ENCODE results near the gene SMARCA4. TPM values are rescaled to one million over a fixed set of nuclear protein-coding genes. Genes with fewer than 3 reads are reported as not detected.

The SMARCA4 gene
- total and polyA plus RNA-seq, 7 donors: 22.5 to 73.9 (median 39.1) TPM

DNA sequence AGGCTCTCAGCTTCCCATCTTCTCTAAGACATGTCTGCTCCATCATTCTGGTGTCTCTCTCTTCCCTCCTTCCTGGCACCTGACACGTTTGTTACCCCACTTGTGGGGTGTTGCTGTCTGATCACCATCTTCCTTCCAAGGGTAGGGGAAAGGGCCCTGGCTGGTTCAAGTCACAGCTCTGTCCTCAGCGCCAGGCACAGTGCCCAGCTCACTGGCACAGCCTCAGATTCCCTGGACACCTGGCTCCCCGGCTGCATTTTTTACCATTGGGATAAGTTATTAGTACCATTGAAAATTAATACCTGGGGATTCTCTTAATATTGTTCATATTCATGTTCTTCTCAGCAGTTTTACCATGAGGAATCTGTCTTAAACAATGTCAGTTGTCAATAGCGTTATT, 77.7 kb downstream of the SMARCA4 start:
- no peak overlapping the region for H3K4me3 ChIP-seq
- intact Hi-C loops (cut with DNase I): loop anchor here (10.0 kb wide), 1 partner anchor 94 kb away; no protein-coding TSS in a partner anchor
- DNase-seq: no peak
- peaks cover 14 to 92% (median 36%) of the 10 kb centered on the region in 4 donors for H3K36me3 ChIP-seq
- TF ChIP-seq EP300 (IDR thresholded peaks at IDR 0.05) (no peak), POLR2A (IDR thresholded peaks at IDR 0.05) (no peak), POLR2AphosphoS5 (IDR thresholded peaks at IDR 0.05) (no peak)
- TF ChIP-seq, protein P1, sequence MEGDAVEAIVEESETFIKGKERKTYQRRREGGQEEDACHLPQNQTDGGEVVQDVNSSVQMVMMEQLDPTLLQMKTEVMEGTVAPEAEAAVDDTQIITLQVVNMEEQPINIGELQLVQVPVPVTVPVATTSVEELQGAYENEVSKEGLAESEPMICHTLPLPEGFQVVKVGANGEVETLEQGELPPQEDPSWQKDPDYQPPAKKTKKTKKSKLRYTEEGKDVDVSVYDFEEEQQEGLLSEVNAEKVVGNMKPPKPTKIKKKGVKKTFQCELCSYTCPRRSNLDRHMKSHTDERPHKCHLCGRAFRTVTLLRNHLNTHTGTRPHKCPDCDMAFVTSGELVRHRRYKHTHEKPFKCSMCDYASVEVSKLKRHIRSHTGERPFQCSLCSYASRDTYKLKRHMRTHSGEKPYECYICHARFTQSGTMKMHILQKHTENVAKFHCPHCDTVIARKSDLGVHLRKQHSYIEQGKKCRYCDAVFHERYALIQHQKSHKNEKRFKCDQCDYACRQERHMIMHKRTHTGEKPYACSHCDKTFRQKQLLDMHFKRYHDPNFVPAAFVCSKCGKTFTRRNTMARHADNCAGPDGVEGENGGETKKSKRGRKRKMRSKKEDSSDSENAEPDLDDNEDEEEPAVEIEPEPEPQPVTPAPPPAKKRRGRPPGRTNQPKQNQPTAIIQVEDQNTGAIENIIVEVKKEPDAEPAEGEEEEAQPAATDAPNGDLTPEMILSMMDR (IDR thresholded peaks at IDR 0.05): no peak
- H3K4me1 ChIP-seq: peaks cover 0 to 15% (median 9%) of the 10 kb centered on the region in 4 donors
- no peaks in the 10 kb centered on the region for H3K9me3 ChIP-seq
- no peak overlapping the region for H3K27ac ChIP-seq
- 91 to 92% methylated on average over 4 of the region's 4 CpGs for WGBS, 2 donors
- no peaks in the 10 kb centered on the region for H3K27me3 ChIP-seq

DNA sequence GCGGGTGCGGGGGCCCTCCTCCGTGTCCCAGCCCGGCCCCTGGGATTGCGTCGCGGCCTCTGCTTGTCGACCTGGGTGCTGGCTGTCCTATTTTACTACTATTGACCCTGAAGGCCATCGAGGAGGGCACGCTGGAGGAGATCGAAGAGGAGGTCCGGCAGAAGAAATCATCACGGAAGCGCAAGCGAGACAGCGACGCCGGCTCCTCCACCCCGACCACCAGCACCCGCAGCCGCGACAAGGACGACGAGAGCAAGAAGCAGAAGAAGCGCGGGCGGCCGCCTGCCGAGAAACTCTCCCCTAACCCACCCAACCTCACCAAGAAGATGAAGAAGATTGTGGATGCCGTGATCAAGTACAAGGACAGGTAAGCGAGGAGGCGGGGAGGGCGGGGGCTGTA, 80.4 kb downstream of the SMARCA4 start:
- no peak overlapping the region for H3K27ac ChIP-seq
- no peaks in the 10 kb centered on the region for H3K27me3 ChIP-seq
- H3K36me3 ChIP-seq: peaks cover 0 to 80% (median 19%) of the 10 kb centered on the region in 4 donors
- WGBS, 2 donors: 97 to 98% methylated on average over 33 of the region's 33 CpGs
- intact Hi-C loops (cut with DNase I): no loop called here
- TF ChIP-seq POLR2AphosphoS5 (IDR thresholded peaks at IDR 0.05): no peak
- no peak for TF ChIP-seq EP300 (IDR thresholded peaks at IDR 0.05)
- TF ChIP-seq POLR2A (IDR thresholded peaks at IDR 0.05): no peak
- TF ChIP-seq, protein P1 (IDR thresholded peaks at IDR 0.05): no peak
- no peak overlapping the region for H3K4me3 ChIP-seq
- no peak for DNase-seq
- H3K4me1 ChIP-seq: peaks cover 0 to 3% (median 2%) of the 10 kb centered on the region in 4 donors
- H3K9me3 ChIP-seq: no peaks in the 10 kb centered on the region

DNA sequence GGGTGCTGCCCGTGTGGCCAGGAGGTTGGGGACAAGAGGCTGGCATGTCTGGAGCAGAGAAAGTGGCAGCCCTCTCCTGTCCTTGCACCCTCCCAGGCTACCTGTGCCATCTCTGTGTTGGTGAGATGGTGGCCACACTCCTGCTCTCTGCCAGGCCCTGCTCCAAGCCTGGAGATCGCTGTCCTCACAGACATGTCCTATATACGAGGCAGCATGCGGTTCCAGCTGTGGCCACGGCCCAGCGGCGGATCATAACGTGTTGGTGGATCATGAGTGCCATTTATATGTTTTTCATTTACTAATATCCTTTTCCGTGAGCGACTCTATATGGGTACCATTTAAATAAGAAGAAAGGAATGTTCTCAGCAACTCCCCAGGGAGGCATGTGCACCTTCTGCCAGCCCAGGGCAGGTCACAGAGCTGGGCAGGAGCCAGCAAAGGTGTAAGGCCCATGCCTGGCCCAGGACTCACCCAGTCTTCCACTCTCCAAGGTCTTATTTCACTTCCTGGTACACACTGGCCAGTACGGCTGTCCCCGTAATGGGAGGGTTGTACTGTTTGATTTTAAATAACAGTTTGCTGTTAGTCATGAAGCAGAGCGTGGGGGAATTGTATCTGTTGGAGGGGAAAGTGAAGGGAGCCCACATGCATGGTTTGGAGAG, 81.3 kb downstream of the SMARCA4 start:
- no peak overlapping the region for H3K4me3 ChIP-seq
- intact Hi-C loops (cut with DNase I): no loop called here
- WGBS, 2 donors: 85 to 93% methylated on average over 13 of the region's 13 CpGs
- H3K9me3 ChIP-seq: no peaks in the 10 kb centered on the region
- H3K27me3 ChIP-seq: no peaks in the 10 kb centered on the region
- peaks cover 0 to 72% (median 19%) of the 10 kb centered on the region in 4 donors for H3K36me3 ChIP-seq
- H3K27ac ChIP-seq: no peak overlapping the region
- no peaks in the 10 kb centered on the region for H3K4me1 ChIP-seq
- DNase-seq: no peak
- no peak for TF ChIP-seq POLR2AphosphoS5 (IDR thresholded peaks at IDR 0.05)
- TF ChIP-seq, protein P1 (IDR thresholded peaks at IDR 0.05): no peak
- no peak for TF ChIP-seq POLR2A (IDR thresholded peaks at IDR 0.05)
- TF ChIP-seq EP300 (IDR thresholded peaks at IDR 0.05): no peak

DNA sequence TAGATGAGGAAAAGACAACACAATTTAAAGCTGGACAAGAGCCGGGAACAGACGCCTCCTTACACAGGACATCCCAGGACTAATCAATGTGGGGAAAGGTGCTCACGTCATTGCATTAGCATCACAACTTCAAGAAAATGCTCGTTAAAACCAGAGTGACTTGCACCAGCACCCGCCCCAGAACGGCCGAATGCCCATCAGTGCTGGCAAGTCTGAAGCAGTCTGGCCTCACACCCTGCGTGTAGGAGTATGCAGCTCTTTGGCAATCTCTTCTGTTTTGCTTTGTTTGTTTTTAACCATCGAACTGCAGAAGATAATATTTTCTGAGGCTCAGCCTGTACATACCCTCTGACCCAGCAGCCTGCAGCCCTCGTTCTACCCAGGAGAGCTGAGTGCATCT, 83.6 kb downstream of the SMARCA4 start:
- peaks cover 0 to 65% (median 19%) of the 10 kb centered on the region in 4 donors for H3K36me3 ChIP-seq
- TF ChIP-seq POLR2AphosphoS5 (IDR thresholded peaks at IDR 0.05) (no peak), EP300 (IDR thresholded peaks at IDR 0.05) (no peak), POLR2A (IDR thresholded peaks at IDR 0.05) (no peak)
- TF ChIP-seq, protein P1 (IDR thresholded peaks at IDR 0.05): no peak
- H3K4me3 ChIP-seq: no peak overlapping the region
- H3K27me3 ChIP-seq: no peaks in the 10 kb centered on the region
- H3K4me1 ChIP-seq: no peaks in the 10 kb centered on the region
- intact Hi-C loops (cut with DNase I): no loop called here
- 92 to 95% methylated on average over 10 of the region's 10 CpGs for WGBS, 2 donors
- no peak for DNase-seq
- no peaks in the 10 kb centered on the region for H3K9me3 ChIP-seq
- no peak overlapping the region for H3K27ac ChIP-seq
